Measurements from ENCODE around the gene NGEF.

The NGEF gene

DNA sequence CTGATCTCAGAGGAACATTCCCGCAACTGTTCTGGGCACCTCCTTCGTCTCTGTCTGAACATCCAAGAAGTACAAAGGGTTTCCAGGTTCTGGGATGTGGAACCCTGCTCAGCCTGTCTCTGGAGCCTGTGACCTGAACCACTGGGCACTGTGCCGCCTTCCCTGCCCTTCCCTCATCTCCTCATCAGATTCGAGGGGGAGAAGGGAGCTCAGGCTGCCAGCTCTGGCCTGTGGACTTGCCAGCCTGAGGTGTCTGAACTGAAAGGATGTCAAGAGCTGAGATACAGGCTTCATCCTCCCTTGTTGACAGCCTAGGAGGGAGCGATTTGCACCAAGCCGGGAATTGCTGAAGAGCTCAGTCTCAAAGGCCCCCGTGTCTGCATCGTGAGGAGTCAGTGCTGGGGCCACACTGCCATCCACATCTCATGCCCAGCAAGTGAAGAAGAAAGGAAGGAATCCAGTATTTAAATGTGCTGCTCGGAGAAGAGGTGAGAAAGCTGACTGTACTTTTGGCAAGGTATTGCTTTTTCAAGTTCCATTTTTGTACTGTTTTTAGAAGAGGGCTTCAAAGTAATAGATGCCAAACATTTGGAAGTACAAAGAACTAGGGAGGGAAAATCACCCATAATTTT is 32.0 kb upstream of the NGEF start:
- no peak for DNase-seq (ENCODE audit: low read depth, low spot score)

DNA sequence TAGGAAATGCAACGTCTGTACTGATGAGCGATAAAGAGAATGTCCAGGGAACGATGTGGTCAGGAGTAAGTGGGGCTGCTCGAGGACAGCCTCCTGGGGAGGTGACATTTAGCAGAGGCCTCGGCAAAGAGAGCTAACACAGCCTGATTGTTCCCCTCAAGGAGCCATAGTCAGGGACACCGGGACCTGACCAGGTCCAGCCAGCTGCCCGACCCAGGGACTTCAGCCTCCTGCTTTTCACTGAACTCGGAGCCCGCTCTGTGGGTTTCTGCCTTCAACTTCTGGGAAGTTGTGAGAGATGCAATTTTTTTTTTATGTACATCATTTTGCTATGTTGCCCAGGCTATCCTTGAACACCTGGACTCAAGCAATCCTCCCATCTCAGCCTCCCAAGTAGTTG is 29.5 kb upstream of the NGEF start:
- no peak for DNase-seq (ENCODE audit: low read depth, low spot score)

DNA sequence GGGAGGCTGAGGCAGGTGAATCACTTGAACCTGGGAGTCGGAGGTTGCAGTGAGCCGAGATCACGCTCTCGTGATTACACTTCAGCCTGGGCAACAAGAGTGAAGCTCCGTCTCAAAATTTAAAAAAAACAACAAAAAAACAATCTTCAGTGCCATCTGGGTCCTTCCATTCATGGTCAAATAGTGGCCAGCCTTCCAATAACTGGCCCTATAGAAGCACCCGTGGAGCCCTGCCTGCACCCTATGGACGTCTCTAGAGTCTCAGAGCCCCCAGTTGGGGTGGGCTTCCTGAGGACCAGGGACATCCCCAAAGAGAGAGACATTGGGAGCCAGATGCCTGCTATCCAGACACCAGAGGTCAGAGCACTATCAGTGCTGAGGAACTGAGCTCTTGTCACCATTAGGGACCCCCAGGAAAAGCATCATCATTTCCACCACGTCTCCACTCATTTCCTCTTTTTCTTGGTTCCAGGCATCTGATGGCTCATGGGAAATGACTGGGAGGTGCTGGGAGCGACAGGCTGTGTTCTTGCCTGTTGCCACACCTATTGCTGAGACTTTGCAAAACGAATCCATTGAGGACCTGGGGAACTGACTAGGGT is 28.8 kb upstream of the NGEF start:
- no peak for DNase-seq (ENCODE audit: low read depth, low spot score)

DNA sequence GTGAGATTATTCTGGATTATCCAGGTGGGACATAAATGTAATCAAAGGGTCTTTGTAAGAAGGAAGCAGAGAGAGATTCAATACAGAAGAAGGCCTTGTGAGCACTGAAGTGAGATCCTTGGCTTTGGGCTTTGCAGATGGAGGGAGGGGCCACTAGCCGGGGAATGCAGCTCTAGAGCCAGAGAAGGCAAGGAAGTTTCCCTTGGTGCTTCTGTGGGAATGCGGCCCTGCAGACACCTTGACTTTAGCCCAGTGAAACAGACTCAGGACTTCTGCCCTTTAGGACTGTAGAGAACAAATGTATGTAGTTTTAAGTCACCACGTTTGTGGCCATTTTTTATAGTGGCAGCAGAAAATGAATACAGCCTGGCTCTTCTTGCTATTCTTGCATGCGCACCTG is 27.5 kb upstream of the NGEF start:
- DNase-seq (ENCODE audit: low read depth, low spot score) = no peak

DNA sequence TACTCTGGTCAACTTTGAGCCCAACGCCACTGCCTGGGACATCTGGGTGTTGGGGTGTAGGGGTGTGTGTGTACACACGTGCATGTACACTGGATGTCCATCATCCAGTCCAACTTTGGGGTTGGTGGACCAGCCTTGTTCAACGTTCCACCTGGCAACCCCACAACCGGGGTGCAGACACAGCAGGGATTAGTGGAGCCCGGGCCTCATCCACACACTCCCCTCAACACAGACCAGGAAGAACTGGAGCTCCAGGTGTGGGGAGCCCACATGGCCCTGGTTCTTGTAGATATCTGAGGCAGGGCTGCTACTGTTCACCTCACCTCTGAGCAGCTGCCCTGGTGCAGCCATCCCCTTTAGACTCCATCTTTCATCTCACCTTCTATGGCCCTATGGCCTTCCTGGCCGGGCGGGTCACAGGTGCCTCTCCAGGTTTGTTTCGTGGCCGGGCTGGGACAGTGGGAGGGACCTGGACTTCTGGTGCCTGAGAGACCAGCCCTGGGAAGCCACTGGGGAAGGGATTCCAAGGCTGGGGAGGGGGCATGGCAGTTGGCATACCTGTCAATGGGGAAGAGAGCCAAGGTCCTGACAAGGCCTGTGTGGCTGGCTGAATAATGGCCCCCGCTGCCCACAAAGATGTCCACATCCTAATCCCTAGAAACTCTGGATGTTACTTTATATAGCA is 26.9 kb upstream of the NGEF start:
- DNase-seq (ENCODE audit: low read depth, low spot score) = no peak

DNA sequence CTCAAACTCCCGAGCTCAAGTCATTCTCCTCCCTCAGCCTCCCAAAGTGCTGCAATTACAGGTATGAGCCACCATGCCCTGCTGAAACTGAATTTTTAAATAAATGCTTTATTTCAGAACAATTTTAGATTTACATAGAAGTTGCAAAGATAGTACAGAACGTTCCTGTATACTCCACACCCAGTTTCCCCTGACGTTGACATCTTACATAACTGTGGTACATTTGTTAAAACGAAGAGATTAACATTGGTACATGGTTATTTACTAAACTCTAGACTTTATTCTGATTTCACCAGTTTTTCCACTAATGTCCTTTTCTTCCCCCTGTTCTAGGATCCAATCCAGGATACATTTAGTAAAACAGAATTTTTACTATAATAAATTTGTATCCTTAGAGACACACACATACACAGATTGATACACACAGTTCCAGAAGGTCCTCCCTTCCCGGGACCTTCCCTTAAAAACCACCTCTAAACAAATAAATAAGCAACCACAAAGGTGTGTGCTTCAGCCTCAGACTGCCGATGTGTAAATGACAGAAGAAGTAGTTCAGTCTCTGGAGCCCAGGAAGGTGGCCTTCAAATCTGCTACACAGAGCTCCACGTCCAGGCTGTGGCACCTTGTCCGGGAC is 26.3 kb upstream of the NGEF start:
- DNase-seq (ENCODE audit: low read depth, low spot score) = no peak

DNA sequence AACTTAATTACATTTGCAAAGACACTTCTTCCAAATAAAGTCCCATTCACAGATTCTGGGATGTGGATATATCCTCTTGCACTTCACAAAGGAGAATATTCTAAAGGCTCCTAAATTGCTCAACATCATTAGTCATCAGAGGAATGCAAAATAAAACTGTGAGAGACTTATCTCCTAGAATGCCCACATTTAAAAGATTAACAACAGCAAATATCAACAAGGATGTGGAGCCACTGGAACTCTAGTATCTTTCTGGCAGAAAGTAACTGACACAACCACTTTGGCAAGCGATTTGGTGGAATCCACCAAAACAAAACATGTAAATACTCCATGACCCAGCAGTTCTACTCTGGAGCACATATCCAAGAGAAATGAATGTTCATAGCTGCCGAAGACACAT is 24.0 kb upstream of the NGEF start:
- DNase-seq (ENCODE audit: low read depth, low spot score) = no peak

DNA sequence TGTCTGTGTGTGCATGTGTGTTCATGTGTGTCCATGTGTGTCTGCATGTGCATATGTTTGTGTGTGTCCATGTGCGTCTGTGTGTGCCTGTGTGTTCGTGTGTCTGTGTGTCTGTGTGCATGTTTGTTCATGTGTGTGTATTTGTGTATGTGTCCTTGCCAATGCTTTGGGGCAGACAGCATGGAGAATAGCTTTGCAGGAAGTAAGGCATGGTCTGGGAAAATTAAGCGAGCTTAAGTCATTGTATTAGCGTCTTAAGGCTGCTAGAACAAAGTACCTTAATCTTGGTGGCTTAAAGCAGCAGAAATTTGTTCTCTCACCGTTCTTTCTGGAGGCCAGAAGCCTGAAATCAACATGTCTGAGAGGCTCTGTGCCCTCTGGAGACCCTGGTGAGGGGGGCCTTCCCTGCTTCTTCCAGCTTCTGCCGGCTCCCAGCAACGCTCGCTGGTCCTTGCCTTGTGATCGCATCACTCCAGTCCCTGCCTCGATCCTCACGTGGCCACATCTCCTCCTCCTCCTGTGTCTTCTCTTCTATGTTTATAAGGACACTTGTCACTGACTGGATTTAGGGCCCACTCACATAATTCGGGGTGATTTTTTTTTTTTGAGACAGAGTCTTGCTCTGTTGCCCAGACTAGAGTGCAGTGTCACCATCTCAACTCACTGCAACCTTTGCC is 23.2 kb upstream of the NGEF start:
- DNase-seq (ENCODE audit: low read depth, low spot score) = no peak

DNA sequence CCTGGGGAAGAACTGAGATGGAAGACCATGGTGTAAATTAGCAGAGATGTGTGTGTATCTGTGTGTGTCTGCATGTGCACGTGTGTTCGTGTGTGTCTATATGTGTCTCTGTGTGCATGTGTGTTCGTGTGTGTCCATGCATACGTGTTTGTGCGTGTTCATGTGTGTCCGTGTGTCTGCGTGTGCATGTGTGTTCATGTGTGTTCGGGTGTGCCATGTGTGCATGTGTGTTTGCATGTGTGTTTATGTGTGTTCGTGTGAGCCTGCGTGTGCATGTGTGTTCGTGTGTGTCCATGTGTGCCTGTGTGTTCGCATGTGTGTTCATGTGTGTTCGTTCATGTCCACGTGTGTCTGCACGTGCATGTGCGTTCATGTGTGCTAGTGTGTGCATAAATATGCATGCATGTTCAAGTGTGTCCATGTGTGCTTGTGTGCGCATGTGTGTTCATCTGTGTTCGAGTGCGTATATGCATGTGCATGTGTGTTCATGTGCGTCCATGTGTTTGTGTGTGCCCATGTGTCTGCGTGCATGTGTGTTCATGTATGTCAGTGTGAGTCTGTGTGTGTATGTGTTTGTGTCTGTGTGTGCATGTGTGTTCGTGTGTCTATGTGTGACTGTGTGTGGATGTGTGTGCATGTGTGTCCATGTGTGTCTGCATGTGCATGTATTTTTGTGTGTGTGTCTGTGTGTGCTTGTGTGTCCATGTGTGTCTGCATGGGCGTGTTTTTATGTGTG is 22.5 kb upstream of the NGEF start:
- no peak for DNase-seq (ENCODE audit: low read depth, low spot score)

DNA sequence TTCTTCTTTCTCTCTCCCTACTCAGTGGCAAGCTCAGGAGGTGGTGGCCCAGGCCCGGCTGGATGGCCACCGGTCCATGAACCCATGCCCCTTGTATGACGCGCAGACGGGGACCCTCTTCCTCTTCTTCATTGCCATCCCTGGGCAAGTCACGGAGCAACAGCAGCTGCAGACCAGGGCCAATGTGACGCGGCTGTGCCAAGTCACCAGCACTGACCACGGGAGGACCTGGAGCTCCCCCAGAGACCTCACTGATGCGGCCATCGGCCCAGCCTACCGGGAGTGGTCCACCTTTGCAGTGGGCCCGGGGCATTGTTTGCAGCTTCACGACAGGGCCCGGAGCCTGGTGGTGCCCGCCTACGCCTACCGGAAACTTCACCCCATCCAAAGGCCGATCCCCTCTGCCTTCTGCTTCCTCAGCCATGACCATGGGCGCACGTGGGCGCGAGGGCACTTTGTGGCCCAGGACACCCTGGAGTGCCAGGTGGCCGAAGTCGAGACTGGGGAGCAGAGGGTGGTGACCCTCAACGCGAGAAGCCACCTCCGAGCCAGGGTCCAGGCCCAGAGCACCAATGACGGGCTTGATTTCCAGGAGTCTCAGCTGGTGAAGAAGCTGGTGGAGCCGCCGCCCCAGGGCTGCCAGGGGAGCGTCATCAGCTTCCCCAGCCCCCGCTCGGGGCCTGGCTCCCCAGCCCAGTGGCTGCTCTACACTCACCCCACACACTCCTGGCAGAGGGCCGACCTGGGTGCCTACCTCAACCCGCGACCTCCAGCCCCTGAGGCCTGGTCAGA is 21.2 kb upstream of the NGEF start:
- DNase-seq (ENCODE audit: low read depth, low spot score) = no peak

DNA sequence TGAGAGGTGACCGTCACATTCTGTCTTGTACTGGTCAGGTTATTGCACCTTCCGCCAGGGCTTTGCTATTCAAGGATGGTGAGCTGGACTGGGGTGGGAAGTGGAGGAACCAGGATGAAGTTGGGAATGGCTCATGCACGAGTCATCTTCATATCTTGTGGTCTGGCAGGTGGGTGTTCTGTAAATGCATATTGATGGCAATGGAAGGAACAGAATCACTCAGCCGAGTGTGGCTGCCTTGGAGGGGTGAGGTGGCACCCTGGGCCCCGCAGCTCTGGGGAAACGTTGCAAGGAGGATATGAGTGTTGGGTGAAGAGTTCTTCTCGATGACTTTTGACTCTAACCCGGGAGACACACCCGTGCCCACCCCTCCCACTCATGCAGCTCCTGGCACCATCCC is 20.6 kb upstream of the NGEF start:
- no peak for DNase-seq (ENCODE audit: low read depth, low spot score)

DNA sequence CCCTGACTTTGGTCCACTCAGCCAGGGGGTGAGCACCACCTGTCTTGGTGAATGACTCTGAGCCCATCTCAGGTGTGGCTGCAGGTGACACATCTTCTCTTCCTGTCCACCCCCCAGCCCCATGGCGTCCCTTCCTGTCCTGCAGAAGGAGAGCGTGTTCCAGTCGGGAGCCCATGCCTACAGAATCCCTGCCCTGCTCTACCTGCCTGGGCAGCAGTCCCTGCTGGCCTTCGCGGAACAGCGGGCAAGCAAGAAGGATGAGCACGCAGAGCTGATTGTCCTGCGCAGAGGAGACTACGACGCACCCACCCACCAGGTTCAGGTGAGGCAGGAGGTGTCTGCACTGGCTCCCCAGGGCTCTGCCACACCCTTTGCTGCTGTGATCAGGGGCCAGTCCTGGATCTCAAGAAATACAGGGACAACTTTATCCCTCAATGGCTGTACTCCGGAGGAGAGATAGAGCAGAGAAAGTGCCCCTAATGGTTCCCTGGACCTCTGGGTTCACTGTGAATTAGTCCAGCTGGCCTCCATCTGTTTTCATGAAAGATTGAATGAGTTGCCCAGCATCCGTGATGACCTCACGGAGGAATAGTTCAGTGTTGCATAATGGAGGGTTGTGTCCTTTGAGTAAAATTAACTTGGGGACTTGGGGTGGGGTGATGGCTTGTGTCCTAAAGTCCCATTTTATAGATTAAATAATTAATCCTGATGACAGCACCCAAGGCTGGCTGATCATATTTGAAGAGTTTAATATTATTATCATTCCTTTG is 19.7 kb upstream of the NGEF start, which contains the start of gene NEU2:
NEU2 (plus strand) TSS at position 122 of the 770 bp plus-strand sequence; CDS start at position 122, 0 bp downstream.
- no peak for DNase-seq (ENCODE audit: low read depth, low spot score)

DNA sequence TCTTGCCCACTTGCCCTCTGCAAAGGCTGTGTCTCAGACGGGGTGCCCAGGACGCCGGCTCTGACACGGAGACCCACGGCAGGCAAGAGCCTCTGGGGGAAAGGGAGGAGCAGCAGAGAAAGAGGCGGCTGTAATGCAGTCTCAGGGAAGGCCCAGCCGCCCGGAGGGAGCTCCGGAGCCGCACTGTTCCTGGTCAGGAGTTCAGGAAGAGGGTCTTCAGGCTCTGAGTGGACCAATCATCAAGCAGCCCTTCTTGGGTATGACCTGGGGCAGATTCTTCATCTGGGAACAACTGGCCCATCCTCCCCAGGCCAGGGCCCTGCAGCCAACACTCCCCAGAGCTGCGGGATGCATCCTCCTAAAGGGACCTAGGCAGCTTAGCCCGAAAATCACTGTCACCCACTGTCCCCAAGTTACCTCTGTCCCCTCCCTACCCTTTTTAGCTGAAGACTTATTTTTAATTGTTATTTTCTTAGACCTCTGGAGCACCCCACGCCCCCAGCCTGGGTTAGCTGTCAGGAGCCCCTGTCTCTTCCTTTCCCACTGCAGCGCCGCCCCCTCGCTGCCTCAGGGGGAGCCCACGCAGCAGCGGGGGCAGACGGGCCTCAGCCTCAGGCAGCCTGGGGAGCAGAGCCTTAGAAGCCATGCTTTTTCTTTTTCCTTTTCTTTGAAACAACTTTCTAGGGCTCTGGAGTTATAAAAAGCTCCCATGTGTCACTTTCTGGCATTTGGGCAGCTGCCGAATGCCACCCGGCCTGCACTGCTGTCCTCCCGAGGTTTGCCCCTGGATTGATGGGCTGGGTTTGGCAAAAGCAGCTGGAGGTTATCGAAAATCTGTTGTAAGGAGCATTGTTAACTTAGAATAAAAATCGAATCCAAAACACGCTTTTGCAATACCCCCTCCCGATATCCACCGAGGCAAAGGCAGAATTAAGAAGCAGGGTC is 18.8 kb upstream of the NGEF start:
- DNase-seq (ENCODE audit: low read depth, low spot score) = no peak

DNA sequence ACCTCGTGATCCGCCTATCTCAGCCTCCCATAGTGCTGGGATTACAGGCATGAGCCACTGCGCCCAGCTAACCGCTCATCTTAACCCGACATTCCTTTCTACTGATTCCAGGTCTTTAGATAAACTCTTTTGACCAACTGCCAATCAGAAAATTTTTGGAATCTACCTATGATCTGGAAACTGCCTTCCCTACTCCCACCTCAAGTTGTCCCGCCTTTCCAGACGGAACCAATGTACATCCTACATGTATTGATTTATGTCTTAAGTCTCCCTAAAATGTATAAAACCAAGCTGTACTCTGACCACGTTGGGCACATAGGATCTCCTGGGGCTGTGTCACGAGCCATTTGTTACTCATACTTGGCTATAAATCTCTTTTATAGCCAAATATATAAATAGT is 16.3 kb upstream of the NGEF start:
- DNase-seq (ENCODE audit: low read depth, low spot score) = no peak

DNA sequence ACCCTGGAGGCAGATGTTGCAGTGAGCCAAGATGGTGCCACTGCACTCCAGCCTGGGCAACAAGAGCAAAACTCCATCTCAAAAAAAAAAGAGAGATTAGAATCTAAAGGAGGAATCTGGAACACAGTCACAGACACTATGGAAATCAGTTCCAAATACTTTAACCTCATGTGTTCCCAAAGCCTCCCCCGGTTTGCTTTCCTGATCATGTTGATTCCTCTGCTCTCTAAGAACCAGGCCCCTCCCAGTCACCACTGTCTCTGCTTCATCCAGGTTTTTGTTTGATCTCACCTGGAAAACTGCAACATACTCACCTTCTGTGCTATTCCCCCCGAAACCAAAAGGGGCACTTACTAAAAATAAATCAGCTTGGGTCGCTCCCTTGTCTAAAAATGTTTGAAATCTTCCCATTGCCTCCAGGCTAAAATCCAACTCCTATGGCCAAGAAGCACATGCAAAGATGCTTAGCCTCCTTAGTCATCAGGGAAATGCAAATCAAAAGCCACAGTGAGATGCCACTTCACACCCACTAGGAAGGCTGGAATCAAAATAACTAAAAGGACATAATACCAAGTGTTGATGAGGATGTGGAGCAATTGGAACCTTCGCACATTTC is 13.2 kb upstream of the NGEF start:
- DNase-seq (ENCODE audit: low read depth, low spot score) = no peak

DNA sequence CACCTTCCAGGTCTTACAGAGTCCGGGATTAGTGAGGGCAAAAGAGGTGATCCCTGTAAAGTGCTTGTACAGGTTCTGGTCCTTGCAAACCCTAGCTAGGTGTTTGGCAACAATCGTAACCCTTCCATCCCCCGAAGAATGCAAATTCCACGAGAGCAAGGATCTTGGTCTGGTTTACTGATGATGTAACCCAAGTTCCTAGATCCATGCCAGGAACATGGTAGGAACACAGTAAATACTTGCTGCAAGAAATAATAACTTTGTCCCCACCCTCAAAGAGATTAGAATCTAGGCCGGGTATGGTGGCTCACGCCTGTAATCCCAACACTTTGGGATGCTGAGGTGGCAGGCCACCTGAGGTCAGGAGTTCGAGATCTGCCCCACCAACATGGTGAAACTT is 12.7 kb upstream of the NGEF start:
- DNase-seq (ENCODE audit: low read depth, low spot score) = no peak

DNA sequence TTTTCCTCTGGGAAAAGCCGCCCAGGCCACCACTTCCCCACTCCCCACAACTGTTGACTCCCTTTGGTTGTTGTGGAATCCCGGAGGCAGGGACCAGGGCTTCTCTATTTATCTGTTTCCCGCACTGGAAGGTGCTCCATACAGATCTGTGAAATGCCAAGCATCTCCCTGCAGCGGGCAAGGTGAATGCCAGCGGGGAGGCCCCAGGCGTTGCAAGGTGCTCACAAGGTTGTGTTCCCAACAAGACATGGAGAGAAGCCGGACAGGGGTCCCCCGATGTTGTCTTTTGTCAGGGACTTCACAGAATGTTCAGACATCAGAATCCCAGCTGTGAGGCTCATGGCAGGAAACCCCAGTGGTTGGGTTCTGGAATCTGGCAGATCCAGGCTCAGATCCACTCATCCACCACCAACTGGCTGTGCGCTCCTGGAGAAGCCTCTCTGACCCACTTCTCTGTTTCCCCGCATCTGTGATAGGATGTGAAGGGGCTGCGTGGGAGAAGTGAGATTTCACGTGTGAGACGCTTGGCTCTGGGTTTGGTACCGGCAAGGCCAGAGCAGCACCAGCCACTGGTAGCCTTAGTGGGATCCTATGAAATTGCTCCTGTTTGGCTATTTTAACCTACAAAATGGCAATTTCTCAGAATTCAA is 10.8 kb upstream of the NGEF start:
- DNase-seq (ENCODE audit: low read depth, low spot score) = no peak

Measured in iPS DF 19.7 (cell line).